GM12878 (cell line): Measurements from ENCODE around the gene HEG1. TPM values are rescaled to one million over a fixed set of nuclear protein-coding genes. Genes with fewer than 3 reads are reported as not detected.

Experiments used
- ATAC-seq: fragments of 200-7000 bp; cut with Tn5 transposase; 3 replicates; pipeline ENCODE4 v1.9.1; 2020; ENCODE audit warnings: mild to moderate bottlenecking, moderate library complexity
- BruUV-seq: library from RNA; stranded (reverse); fragments of 400-500 nt; replicated peaks from 2 replicates; lab custom pipeline; 2021; lab: Mats Ljungman, UMichigan
- CTCF ChIA-PET: fragments of 300-600 bp; sonication (Branson Sonifier 250); formaldehyde crosslinking; extraction: SDS; loops from one replicate; lab custom pipeline; 2021; ENCODE audit warnings: inconsistent platforms; lab: Yijun Ruan, JAX
- POLR2A ChIA-PET: fragments of 350-600 bp; formaldehyde crosslinking; extraction: SDS; loops from one replicate; lab custom pipeline; 2021; ENCODE audit warnings: inconsistent platforms; lab: Charles Lee
- RAD21 ChIA-PET: fragments of 300-600 bp; sonication (Branson Sonifier 250); formaldehyde crosslinking; loops from one replicate; lab custom pipeline; 2023; ENCODE audit warnings: antibody characterized with exemption; ENCODE audit not compliant: unreplicated experiment; lab: Charles Lee
- SMC1A ChIA-PET: fragments of 300-600 bp; sonication (Branson Sonifier 250); formaldehyde crosslinking; loops from one replicate; lab custom pipeline; 2023; ENCODE audit not compliant: unreplicated experiment, uncharacterized antibody; lab: Charles Lee
- DNase-seq: peaks from one replicate; pipeline ENCODE4 v3.0.0-alpha.2; 2011; ENCODE audit warnings: low read depth, low spot score
- FAIRE-seq: peaks from 3 replicates; lab custom pipeline; 2011; peaks lifted over from hg19 to GRCh38; lab: Jason Lieb, UNC
- H2AFZ ChIP-seq: 2 replicates; pipeline ENCODE4 v1.6.0; 2011; ENCODE audit warnings: low read depth, low read length, control low read depth; ENCODE audit not compliant: control insufficient read depth
- H3K27ac ChIP-seq: 2 replicates; pipeline ENCODE4 v1.5.1; 2011; ENCODE audit warnings: control low read depth; ENCODE audit not compliant: control insufficient read depth, insufficient read depth
- H3K27me3 ChIP-seq, 2 experiments: replicated peaks in 1 of 2; 2 replicates each; pipeline versions ENCODE4 v1.6.0 to v1.6.1; 2011; ENCODE audit warnings: low read length in 1 of 2; ENCODE audit not compliant: control insufficient read depth in 2 of 2, insufficient read depth in 2 of 2
- H3K36me3 ChIP-seq, 2 experiments: 2 replicates each; pipeline ENCODE4 v1.5.1; 2011; ENCODE audit warnings: low read length in 1 of 2; ENCODE audit not compliant: control insufficient read depth in 2 of 2, insufficient read depth in 2 of 2
- H3K4me1 ChIP-seq: 2 replicates; pipeline ENCODE4 v1.6.1; 2011; ENCODE audit warnings: mild to moderate bottlenecking, low read length, moderate library complexity, mixed read lengths; ENCODE audit not compliant: control insufficient read depth, insufficient read depth
- H3K4me2 ChIP-seq: 2 replicates; pipeline ENCODE4 v1.6.0; 2011; ENCODE audit warnings: control low read depth; ENCODE audit not compliant: control insufficient read depth, insufficient read depth
- H3K4me3 ChIP-seq: fragments of 200-600 bp; sonication (generic); 2 replicates; pipeline ENCODE4 v1.5.1; 2016
- H3K79me2 ChIP-seq: 2 replicates; pipeline ENCODE4 v1.6.0; 2011; ENCODE audit warnings: low read length; ENCODE audit not compliant: control insufficient read depth, insufficient read depth
- H3K9ac ChIP-seq: 2 replicates; pipeline ENCODE4 v1.8.0; 2011; ENCODE audit warnings: low read length, control low read depth, mixed read lengths; ENCODE audit not compliant: control insufficient read depth, insufficient read depth
- H3K9me3 ChIP-seq: replicated peaks from 3 replicates; pipeline ENCODE4 v1.5.1; 2011; ENCODE audit warnings: mild to moderate bottlenecking, low read length; ENCODE audit not compliant: control insufficient read depth, insufficient read depth
- H4K20me1 ChIP-seq: 2 replicates; pipeline ENCODE4 v1.6.0; 2011; ENCODE audit not compliant: control insufficient read depth, insufficient read depth
- BCL11A ChIP-seq: IDR thresholded peaks from 2 replicates; pipeline ENCODE4 v1.6.1; 2011; ENCODE audit warnings: low read depth, low read length
- CBFB ChIP-seq: IDR thresholded peaks from 2 replicates; pipeline ENCODE4 v1.6.1; 2016; ENCODE audit warnings: antibody characterized with exemption, low read depth
- GABPA ChIP-seq: IDR thresholded peaks from 2 replicates; pipeline ENCODE4 v1.6.1; 2014; ENCODE audit warnings: antibody characterized with exemption, low read depth, mild to moderate bottlenecking, inconsistent platforms
- HDAC2 ChIP-seq: fragments of 200-600 bp; sonication (generic); IDR thresholded peaks from 2 replicates; pipeline ENCODE4 v1.6.1; 2017
- MTA2 ChIP-seq: fragments of 450-650 bp; IDR thresholded peaks from 2 replicates; pipeline ENCODE4 v1.6.1; 2016; ENCODE audit warnings: low read depth, mild to moderate bottlenecking, moderate library complexity
- RELA ChIP-seq: fragments of 450-650 bp; IDR thresholded peaks from 2 replicates; pipeline ENCODE4 v1.8.0; 2014; ENCODE audit warnings: borderline replicate concordance; ENCODE audit not compliant: partially characterized antibody
- SIX5 ChIP-seq: IDR thresholded peaks from 2 replicates; pipeline ENCODE4 v1.6.1; 2011; ENCODE audit warnings: mild to moderate bottlenecking, low read depth, low read length, moderate library complexity; ENCODE audit not compliant: severe bottlenecking
- SMARCA5 ChIP-seq: fragments of 450-650 bp; IDR thresholded peaks from 2 replicates; pipeline ENCODE4 v1.6.1; 2017; ENCODE audit warnings: mild to moderate bottlenecking
- SREBF1 ChIP-seq: IDR thresholded peaks from 2 replicates; pipeline ENCODE4 v1.6.1; 2012; ENCODE audit warnings: mild to moderate bottlenecking, low read length
- WGBS: methylation state at CpG from one replicate; pipeline ENCODE4 v1.1.6; 2016; ENCODE audit warnings: low lambda C conversion rate; ENCODE audit not compliant: insufficient replicate concordance, insufficient coverage; ENCODE audit errors: missing lambda C conversion rate; 5-methylcytosine and 5-hydroxymethylcytosine counted together
- in situ Hi-C: fragments of 300-500 bp; cut with MboI; formaldehyde crosslinking; loops from 9 replicates; pipeline ENCODE4 v1.14.3; 2018; ENCODE audit warnings: mixed read lengths
- intact Hi-C: fragments of 100-400 bp; cut with micrococcal nuclease; formaldehyde crosslinking; loops from one replicate; pipeline ENCODE4 v1.14.2; 2022; ENCODE audit not compliant: unreplicated experiment
- polyA plus RNA-seq, 11 experiments: library from polyadenylated mRNA; depleted of rRNA in 4 of 11; unstranded in 6 of 11; stranded (reverse) in 5 of 11; fragments of >200 nt; fragmentation: Nextera tagmentation in 4 of 11; fragmentation: Illumina TruSeq in 1 of 11; extraction: Ambion mirVana in 4 of 11; extraction: Trizol in 1 of 11; gene quantifications; 1 replicate in 1 of 11; 2 replicates in 10 of 11; pipeline versions ENCODE4 v1.2.1 to v1.2.3, GENCODE V29; 2011 to 2016; ENCODE audit warnings: inconsistent platforms in 2 of 11, missing spikeins in 2 of 11, low read depth in 1 of 11
- total RNA-seq, 4 experiments: library from RNA; depleted of rRNA in 3 of 4; stranded (reverse); fragments of >200 nt in 3 of 4; fragmentation: Illumina TruSeq in 1 of 4; extraction: Trizol in 1 of 4; gene quantifications; 2 replicates each; pipeline versions ENCODE4 v1.2.1 to v1.2.3, GENCODE V29; 2013 to 2021
- TF ChIP-seq, protein P1 (sequence below): IDR thresholded peaks from 2 replicates; pipeline ENCODE4 v1.6.1; 2011; ENCODE audit warnings: low read depth, mild to moderate bottlenecking, low read length, moderate library complexity, borderline replicate concordance; ENCODE audit errors: extremely low read depth

HEG1 gene
- total and polyA plus RNA-seq, 10 of the 15 experiments (the other 5 are each of a cell fraction or from before 2014, with no cell fraction given): 2.2 to 32.1 (median 7.6) TPM

GRCh38 chr3:124997303-124998246 is 58.2 kb downstream of the HEG1 start:
- SMC1A ChIA-PET: interaction anchor here (2.8 to 6.2 kb wide), 3 partner anchors 70 to 588 kb away, joined by 22 to 38 read pairs (median 23); no protein-coding TSS in a partner anchor
- Histone ChIP-seq H2AFZ (no peak overlapping the region), H3K27me3 (no peaks in the 10 kb centered on the region), H3K4me3 (no peak overlapping the region), H3K36me3 (peaks cover 10 to 51% of the 10 kb centered on the region in 2 experiments), H3K9ac (no peak overlapping the region), H3K4me1 (peaks cover 5% of the 10 kb centered on the region), H3K4me2 (no peak overlapping the region), H3K79me2 (no peaks in the 10 kb centered on the region), H4K20me1 (no peaks in the 10 kb centered on the region), H3K9me3 (no peaks in the 10 kb centered on the region), H3K27ac (no peak overlapping the region)
- TF ChIP-seq MTA2 (no peak), HDAC2 (no peak)
- RAD21 ChIA-PET: interaction anchor here (1.1 to 2.5 kb wide), 2 partner anchors 111 to 442 kb away, joined by 3 to 30 read pairs; no protein-coding TSS in a partner anchor
- intact Hi-C loops: loop anchor here (10.0 kb wide), 1 partner anchor 587 kb away; no protein-coding TSS in a partner anchor
- in situ Hi-C loops: loop anchor here (25.0 kb wide), 1 partner anchor 440 kb away; no protein-coding TSS in a partner anchor
- ATAC-seq (no peak), DNase-seq (no peak), FAIRE-seq (no peak)
- CTCF ChIA-PET: interaction anchor here (0.6 to 7.9 kb wide), 3 partner anchors 11 to 587 kb away, joined by 3 to 56 read pairs (median 6); no protein-coding TSS in a partner anchor
- 95% methylated on average over 21 of the region's 21 CpGs for WGBS
- POLR2A ChIA-PET: interaction anchor here (0.6 kb wide), 1 partner anchor 55 kb away, joined by 5 read pairs; no protein-coding TSS in a partner anchor
- BruUV-seq: no TSS peak

GRCh38 chr3:124995460-124995994 is 60.3 kb downstream of the HEG1 start:
- Histone ChIP-seq H3K27ac (peak overlapping the region; percentile 38), H3K4me1 (peaks cover 5% of the 10 kb centered on the region), H3K9me3 (no peaks in the 10 kb centered on the region), H3K27me3 (no peaks in the 10 kb centered on the region), H4K20me1 (no peaks in the 10 kb centered on the region), H3K36me3 (peaks cover 7 to 40% of the 10 kb centered on the region in 2 experiments; a peak in 3 of 4 replicates), H3K4me2 (no peak overlapping the region), H2AFZ (peak overlapping the region; percentile 75), H3K9ac (no peak overlapping the region; the same call in 1 of the 2 replicates), H3K4me3 (no peak overlapping the region), H3K79me2 (no peaks in the 10 kb centered on the region)
- ChIA-PET POLR2A (interaction anchor here (0.6 to 1.1 kb wide), 3 partner anchors 67 to 289 kb away, joined by 3 read pairs; no protein-coding TSS in a partner anchor), SMC1A (interaction anchor here (0.6 to 6.2 kb wide), 34 partner anchors 8 to 1328 kb away, joined by 3 to 38 read pairs (median 5); partner anchors contain the start of gene MUC13), CTCF (interaction anchor here (0.5 to 7.9 kb wide), 53 partner anchors 8 to 594 kb away, joined by 3 to 82 read pairs (median 4); partner anchors contain the start of genes MUC13 and ZNF148), RAD21 (interaction anchor here (0.7 to 2.5 kb wide), 22 partner anchors 9 to 590 kb away, joined by 3 to 30 read pairs (median 4); partner anchors contain the start of gene ZNF148)
- in situ Hi-C loops (loop anchor here (25.0 kb wide), 1 partner anchor 442 kb away; no protein-coding TSS in a partner anchor), intact Hi-C loops (loop anchor here (1.0 to 10.0 kb wide), 4 partner anchors 155 to 589 kb away; no protein-coding TSS in a partner anchor)
- FAIRE-seq (peak; percentile 89), ATAC-seq (peak; percentile 96), DNase-seq (peak; percentile 20)
- no TSS peak for BruUV-seq
- WGBS: 78% methylated on average over 6 of the region's 6 CpGs
- TF ChIP-seq CBFB: no peak
- TF ChIP-seq BCL11A: no peak
- TF ChIP-seq GABPA: no peak
- TF ChIP-seq SMARCA5: peak; percentile 44; the same call in 1 of the 2 replicates
- no peak for TF ChIP-seq SIX5
- TF ChIP-seq RELA: no peak
- no peak for TF ChIP-seq SREBF1
- TF ChIP-seq, protein P1, sequence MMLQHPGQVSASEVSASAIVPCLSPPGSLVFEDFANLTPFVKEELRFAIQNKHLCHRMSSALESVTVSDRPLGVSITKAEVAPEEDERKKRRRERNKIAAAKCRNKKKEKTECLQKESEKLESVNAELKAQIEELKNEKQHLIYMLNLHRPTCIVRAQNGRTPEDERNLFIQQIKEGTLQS: no peak
